HG02678 (cell line): ENCODE data around the gene NDUFS8.
"Not testable (repeated sequence)": the region's sequence is repeated elsewhere in the genome, so short reads cannot be mapped to it uniquely, and the experiment has no call there.

Experiments
- ATAC-seq: cut with Tn5 transposase; IDR thresholded peaks from one replicate; pipeline ENCODE4 v1.9.1; 2021; ENCODE audit warnings: mild to moderate bottlenecking, moderate library complexity; ENCODE audit not compliant: unreplicated experiment

The NDUFS8 gene

DNA sequence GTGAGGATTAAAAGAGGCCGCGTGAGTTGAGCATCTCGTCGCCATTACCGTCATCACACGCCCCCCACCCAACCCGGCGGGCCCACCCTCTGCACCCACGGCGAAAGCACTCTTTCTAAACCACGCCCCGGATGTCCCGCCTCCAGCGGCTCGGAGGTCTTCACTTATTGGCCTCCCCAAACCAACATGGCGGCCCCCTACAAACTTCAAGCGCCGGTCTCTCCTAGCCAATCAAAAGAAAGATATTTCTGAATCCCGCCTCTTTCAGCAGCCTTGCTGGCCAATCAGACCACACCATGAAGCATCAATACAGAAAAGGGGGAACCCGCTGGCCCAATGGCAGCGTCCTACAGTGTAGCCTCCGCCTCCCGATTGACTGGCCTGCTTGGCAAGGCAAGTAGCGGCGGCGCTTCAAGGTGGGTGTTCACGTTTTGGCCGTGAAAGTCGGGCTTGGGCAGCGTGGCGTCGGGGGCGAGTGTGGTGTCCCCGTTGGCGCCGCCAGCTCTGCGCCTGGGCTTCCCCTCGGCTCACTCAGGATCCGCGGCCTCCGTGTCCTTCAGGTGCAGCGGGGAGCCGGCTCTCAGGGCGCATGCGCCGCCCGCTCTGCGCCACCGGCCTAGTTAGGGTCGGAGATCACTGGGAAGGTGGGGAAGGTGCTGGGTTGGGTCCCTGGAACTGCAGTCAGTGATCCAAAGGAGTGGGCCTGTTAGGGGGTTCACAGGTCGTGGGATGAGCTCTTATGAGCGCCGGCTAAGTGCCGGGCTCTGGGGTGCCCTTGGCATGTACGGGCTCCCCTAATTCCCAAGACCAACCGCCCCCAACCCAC is at the start of gene NDUFS8:
NDUFS8 (plus strand) TSS at position 364 of the 826 bp plus-strand sequence. CDS start 1,471 bp downstream, outside the sequence.
- ATAC-seq = peak; percentile 98

DNA sequence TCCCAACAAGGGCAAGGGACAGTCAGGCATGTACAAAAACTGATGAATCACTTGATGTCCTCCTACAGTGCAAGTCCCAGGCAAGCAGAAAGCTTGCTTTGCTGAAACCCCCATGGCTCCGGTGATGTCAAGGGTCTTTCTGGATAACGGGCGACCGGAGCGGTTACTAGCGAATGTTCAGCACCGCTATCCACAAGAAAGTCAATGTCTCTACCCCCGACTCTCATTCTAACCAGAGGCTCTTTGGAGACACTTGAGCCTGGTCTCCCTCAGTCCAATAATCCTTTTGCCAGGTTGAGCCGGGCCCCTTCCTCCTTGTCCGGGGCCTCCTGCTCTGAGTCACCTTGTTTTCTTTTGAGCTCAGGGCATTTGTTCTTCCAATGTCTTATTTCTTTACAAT is 49.3 kb upstream of the NDUFS8 start:
- not testable (repeated sequence) for ATAC-seq

DNA sequence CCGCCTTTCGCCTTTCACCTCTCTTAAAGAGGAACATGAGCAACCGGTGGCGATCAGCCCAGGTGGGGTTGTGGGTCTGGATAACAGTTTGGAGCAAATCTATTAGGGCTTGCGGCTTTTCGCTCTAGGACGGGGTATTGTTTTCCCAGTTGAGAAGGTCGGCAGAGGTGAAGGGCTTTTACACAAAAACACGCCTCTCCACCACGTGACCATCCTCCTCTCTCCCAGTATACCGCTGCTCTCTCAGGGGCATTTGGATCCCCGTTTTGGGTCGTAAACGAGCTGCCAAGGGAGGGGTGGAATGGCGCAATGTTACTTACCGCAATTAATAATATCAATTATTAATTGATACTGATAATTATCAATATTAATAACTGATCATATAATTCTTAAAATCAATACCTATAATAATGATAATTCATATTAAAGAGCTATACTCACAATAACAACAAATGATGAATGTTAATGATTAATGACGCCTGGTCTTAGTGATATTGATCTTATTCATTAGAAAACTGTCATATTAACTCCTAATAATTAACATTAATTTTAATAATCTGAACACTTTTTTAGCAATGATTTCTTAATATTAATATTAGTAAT is 48.1 kb upstream of the NDUFS8 start:
- not testable (repeated sequence) for ATAC-seq

- ATAC-seq = no peak
Observed at GRCh38 chr11:67983951-67984350, 46.5 kb upstream of the NDUFS8 start.

DNA sequence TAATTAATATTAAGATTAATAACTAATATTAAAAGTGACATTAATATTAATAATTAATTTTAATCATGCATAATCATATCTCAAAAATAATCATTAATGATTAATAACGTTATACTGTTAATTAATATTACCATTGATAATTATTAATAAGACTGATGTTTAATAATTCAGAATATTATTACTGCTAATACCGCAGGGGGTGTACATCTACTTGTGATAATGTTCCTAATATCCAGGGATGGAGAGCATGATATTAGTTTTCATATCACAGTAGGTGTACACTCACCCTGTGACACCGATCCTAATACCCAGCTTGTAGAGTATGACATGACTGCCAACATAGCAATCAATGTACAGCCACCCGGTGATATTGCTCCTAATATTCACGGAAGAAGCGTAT is 45.2 kb upstream of the NDUFS8 start:
- not testable (repeated sequence) for ATAC-seq

DNA sequence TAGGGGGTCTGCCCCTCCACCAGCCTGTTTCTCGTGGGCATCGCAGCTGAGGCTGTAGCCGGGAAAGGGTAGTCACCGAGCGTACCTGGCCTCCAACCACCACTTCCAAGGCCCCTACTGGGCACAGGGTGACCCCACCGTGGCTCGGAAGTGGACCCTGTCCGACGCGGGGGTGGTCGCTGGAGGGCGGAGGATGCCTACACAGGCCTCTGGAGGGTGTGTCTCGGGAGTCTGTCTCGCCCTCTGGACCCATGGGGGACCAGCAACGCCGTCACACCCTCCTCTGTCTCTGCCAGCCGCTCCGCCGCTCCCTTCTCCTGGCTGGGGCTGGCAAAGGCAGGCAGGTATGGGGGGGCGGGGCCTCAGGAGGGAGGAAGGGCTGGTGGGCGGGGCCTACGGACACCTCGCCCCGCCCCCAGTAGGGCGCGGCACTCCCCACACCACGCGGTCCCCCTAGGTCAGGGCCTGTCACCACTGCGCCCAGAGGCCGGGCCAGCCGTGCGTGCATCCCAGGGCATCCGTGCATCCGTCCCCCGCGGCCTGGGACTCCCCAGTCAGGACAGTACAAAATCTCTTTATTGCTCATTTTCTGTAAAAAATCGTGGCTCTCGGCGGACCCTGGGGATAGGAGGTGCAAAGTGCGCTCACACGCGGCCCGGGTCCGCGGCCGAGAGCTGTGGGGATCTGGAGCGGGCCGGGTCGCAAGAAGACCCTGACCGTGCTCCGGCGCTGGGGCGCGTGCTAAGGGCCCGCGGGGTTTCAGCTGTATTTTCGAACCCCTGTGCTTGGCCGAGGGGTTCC is 39.7 kb upstream of the NDUFS8 start:
- not testable (repeated sequence) for ATAC-seq

GRCh38 chr11:67991347-67992121 is 38.9 kb upstream of the NDUFS8 start:
- ATAC-seq = not testable (repeated sequence)

DNA sequence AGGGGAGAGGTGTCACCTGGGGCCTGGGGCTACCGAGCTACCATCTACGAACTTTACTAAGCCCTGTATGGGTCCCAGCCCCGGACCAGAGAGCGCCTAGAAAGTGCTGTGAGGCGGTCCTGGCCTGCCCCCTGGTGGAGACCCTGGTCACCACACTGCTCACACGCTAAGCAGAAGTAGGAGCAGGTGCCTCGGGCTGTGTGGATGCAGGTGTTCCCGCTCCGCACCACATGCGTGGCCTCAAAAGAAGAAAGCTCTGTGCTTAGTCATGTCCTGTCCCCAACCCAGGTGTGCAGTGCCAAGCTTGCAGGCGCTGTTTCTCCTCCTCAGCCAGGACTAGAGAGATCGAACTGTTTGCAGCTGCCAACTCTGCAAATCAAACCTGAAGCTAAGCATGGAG is 36.7 kb upstream of the NDUFS8 start:
- ATAC-seq = not testable (repeated sequence)

DNA sequence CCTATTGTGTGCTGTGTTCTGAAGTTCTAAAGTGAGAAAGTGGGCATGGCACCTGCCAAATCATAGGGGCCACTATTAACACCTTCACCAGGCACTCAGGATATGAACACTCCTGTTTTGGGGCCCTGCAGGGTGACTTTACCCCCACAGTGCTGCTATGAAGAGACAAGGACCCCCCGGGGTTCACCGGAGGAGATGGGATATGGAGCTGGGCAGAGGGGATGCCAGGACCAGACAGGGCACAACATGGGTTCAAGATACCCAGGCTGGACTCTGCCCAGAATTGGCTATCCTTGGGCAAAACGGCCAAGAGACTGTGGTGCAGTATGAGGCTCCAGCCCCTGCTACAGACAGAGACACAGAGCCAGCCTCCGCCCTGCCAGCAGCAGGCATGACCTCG is 36.1 kb upstream of the NDUFS8 start:
- not testable (repeated sequence) for ATAC-seq

- ATAC-seq = not testable (repeated sequence)
Observed at GRCh38 chr11:67995129-67995528, 35.4 kb upstream of the NDUFS8 start.

GRCh38 chr11:67995579-67995978 is 34.9 kb upstream of the NDUFS8 start:
- not testable (repeated sequence) for ATAC-seq

DNA sequence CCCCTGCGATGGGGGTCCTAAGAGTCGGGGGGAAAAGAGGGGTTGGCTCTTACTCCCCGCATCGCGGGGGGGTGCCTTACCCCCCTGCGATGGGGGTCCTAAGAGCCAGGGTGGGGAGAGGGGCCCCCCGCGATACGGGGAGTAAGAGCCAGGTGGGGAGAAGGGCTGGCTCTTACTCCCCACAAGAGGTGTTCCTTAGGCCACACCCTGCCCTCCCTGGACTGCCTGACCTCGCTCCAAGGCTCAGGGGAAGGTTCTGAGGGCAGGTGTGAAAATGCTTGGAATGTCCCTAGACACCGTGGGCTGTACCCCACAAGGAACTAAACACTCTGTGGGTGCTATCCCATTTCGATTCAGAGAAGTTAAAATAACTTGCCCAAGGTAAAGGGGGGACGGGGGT is 34.4 kb upstream of the NDUFS8 start:
- no peak for ATAC-seq

- ATAC-seq = no peak
Observed at GRCh38 chr11:67996622-67997474, 33.6 kb upstream of the NDUFS8 start.

GRCh38 chr11:67997475-67997921 is 33.0 kb upstream of the NDUFS8 start:
- no peak for ATAC-seq

- ATAC-seq = no peak
Observed at GRCh38 chr11:67998150-67999045, 32.1 kb upstream of the NDUFS8 start.

- no peak for ATAC-seq
Observed at GRCh38 chr11:67999201-67999629, 31.3 kb upstream of the NDUFS8 start.

DNA sequence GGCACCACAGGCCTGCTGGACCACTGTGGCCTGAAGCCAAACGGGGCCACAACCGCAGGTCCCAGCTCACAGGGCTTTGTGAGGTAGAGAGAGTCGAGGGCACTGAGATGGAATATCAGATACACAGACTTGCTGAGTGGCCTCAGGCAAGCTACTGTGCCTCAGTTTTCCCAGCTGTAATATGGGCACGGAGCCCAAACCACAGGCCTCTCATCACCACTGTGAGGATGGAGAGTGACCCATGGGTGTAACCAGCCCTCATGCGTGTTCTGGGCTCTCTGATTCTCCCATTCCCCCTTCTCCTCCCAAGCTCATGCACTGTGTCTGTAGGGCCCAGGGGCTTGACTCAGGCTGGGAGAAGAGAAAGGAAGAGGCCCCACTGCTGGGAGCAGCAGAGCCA is 30.8 kb upstream of the NDUFS8 start:
- no peak for ATAC-seq

DNA sequence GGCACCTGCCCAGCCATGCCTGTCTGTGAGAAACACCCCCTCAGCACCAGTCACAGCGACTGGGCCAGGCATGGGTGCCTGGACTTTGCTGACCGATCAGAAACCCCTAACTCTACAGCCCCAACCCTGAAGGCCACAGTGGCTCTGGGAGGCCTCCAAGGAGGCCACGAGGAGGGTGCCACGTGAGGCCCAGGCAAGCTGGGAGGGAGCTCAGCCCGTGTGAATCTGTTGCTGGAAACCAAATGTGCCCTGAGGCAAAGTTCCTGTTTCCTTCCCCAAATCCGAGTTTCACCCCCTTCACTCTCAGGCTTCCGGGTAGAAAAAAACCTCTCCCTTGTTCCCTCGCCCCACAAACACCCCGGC is 27.9 kb upstream of the NDUFS8 start:
- no peak for ATAC-seq
